Fibroblast of gingiva (primary cell): ENCODE results near the gene CENPV.
A peak's percentile ranks its signal among the peaks of the same experiment; 100 is the strongest.
"Not testable (repeated sequence)": the region's sequence is repeated elsewhere in the genome, so short reads cannot be mapped to it uniquely, and the experiment has no call there.

Source experiments
- DNase-seq: peaks from one replicate; pipeline ENCODE4 v3.0.0-alpha.2; 2011; ENCODE audit warnings: low read depth

The CENPV gene

GRCh38 chr17:16313139-16314090 lies 39.9 kb downstream of the CENPV start:
- DNase-seq = no peak

DNA sequence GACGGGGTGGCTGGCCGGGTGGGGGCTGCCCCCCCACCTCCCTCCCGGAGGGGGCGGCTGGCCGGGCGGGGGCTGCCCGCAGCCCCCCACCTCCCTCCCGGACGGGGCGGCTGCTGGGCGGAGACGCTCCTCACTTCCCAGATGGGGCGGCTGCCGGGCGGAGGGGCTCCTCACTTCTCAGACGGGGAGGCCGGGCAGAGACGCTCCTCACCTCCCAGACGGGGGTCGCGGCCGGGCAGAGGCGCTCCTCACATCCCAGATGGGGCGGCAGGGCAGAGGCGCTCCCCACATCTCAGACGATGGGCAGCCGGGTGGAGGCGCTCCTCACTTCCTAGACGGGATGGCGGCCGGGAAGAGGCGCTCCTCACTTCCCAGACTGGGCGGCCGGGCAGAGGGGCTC lies 41.2 kb downstream of the CENPV start:
- DNase-seq = not testable (repeated sequence)

DNA sequence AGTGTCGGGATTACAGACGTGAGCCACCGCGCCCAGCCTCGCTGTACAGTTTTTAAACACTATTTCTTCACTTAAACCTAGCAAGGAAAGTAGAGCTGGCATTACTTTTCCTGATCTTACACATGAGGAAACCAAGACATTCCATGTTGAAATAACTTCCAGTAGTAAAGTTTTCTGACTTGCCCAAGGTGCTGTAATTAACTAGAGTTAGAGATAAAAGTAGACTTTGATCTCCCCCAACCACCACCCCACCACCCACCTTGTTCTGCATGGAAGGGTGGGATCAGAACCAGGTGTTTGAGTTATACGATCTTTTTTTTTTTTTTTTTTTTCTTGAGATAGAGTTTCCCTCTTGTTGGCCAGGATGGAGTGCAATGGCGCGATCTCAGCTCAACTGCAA lies 47.1 kb downstream of the CENPV start:
- DNase-seq = no peak

DNA sequence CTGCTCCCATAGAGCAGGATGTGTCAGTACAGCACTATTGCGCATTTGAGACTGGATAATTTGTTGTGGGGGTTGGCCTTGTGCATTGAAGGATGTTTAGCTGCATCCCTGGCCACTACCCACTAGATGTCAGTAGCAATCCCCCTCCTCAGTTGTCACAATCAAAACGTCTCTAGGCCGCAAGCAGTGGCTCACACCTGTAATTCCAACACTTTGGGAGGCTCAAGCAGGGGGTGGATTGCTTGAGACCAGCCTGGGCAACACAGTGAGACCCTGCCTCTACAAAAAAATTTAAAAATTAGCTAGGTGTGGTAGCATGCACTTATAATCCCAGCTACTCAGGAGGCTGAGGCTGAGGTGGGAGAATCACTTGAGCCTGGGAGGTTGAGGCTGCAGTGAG lies 48.4 kb downstream of the CENPV start:
- peak; percentile 38 for DNase-seq

GRCh38 chr17:16302856-16303255 lies 50.4 kb downstream of the CENPV start:
- no peak for DNase-seq

DNA sequence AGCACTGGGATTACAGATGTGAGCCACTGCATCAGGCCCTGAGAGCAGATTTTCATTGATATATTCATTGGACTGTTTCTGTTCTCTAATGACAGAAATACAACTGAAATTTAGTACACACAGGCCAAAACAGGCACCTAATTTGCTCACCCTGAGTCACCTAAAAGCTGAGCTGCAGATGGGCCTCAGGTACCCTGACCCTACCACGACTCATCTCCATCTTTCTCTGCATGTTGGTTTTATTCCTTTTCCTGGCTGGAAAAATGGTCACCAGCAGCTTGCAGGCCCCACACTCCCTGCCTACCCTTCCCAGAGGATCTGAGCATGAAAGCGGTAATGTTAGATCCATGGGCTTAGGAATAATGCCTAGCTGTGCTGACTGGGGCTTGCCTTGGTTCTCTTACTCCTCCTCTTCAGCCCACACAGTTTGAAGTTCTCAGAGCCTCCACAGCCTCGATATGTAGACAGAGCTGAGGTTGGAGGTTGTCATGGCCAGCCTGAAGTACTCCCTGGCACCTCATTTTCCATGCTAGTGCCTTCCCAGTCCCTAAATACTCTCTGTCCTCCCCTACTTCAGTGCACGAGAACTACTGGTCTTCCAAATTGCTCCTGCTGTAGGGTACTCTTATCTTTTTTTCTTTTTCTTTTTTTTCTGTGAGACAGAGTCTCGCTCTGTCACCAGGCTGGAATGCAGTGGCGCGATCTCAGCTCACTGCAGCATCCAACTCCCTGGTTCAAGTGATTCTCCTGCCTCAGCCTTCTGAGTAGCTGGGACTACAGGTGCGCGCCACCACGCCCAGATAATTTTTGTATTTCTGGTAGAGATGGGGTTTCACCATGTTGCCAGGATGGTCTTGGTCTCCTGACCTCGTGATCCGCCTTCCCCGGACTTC lies 51.1 kb downstream of the CENPV start:
- no peak for DNase-seq

DNA sequence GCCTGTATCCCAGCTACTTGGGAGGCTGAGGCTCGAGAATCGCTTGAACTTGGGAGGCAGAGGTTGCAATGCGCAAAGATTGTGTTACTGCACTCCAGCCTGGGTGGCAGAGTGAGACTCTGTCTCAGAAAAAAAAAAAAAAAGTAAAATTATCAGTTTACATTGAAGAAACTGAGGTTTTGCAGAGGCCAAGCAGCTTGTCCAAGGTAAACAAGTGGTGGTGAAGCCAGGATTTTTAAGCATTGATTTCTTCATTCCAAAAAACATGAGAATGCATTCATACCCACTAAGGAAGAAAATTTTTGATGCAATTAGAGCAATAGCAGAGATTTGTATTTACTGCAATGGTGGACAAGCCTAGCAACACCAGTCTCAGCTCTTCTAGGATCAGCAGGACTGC lies 52.7 kb downstream of the CENPV start:
- DNase-seq = peak; percentile 21

DNA sequence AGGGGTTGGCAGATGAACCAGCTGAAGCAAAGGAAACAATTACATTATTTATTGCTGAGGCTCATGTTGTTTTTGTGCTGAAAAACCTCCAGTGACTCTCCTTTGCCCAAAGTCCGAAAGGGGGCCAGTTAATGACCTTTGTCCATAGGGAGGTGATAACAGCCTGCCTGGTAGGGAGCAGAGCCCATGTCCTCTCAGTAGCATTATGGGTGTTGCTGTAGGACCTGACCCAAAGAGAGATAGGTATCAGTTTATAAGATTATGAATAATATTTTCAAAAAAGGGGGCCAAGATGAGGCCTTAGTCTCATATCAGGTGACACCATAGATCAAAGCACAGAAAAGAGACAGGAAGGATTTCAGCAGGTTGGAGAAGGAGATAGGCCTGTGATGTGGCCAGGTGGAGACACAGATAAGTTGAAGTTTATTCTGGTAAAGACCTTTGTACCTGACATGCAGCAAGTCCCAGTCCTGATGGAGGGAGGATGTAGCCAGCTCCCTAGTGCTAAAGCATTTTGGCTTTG lies 55.1 kb downstream of the CENPV start:
- no peak for DNase-seq

- no peak for DNase-seq
Measured at GRCh38 chr17:16297367-16298139, 55.7 kb downstream of the CENPV start.

GRCh38 chr17:16296072-16296471 lies 57.2 kb downstream of the CENPV start:
- not testable (repeated sequence) for DNase-seq

DNA sequence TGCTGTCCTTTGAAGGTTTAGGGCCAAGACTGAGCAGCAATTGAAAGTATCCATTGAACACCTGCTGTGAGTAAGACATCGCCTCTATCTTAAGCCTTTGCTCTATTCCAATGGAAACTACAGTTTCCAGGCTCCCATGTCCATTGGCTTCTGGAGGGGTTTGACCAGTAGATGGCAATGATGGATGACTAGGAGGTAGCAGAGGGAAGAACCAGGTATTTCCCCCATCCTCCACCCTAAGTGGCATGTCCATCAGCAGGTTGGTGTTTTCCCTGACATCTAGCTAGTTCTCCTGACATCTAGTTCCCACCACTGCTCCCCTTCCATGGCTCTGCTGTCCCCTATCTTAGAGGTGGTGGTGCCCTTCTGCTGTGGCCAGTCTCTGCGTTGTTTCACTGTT lies 58.7 kb downstream of the CENPV start:
- DNase-seq = no peak

DNA sequence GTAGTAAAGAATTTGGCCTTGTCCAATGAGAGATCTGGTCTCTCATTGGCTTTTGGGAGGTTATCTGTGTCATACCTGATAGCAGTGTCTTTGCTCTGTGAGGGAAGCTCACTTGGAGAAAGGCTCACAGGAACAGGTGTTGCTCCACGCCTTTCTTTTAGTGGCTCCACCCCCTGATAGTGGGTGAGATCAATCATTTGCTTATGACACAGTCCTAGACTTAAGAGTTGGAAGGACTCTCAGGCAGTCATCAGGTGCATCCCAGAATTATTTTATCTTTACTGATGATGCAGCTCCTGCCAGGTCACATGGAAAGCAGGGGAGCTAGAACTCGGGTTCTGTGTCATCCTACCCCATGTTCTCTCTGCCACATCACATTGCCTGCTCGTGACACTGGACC lies 59.3 kb downstream of the CENPV start:
- no peak for DNase-seq
